ENCODE results near the gene GPR141. TPM values are rescaled to one million over a fixed set of nuclear protein-coding genes. Genes with fewer than 3 reads are reported as not detected.

GPR141 gene
- total RNA-seq, 1 donor from 2014 or later, result not detected

GRCh38 chr7:37735196-37735595 lies 51.6 kb downstream of the GPR141 start:
- Histone ChIP-seq H3K9me3 (no peaks in the 10 kb centered on the region), H3K36me3 (no peaks in the 10 kb centered on the region), H3K27ac (no peak overlapping the region), H3K4me3 (no peak overlapping the region), H3K4me1 (no peaks in the 10 kb centered on the region), H3K27me3 (no peaks in the 10 kb centered on the region)
- intact Hi-C loops (cut with DNase I), result no loop called here
- TF ChIP-seq POLR2A (IDR thresholded peaks at IDR 0.05) (no peak), CTCF (IDR thresholded peaks at IDR 0.05) (no peak), POLR2AphosphoS5 (IDR thresholded peaks at IDR 0.05; ENCODE audit: insufficient read depth in 1 of 2, low read depth in 1 of 2) (no peak)
- DNase-seq (ENCODE audit: extremely low spot score in 2 of 2), result no peak

GRCh38 chr7:37738321-37738720 lies 54.8 kb downstream of the GPR141 start:
- no peak overlapping the region for H3K4me3 ChIP-seq
- no peak overlapping the region for H3K27ac ChIP-seq
- H3K36me3 ChIP-seq, result no peaks in the 10 kb centered on the region
- TF ChIP-seq POLR2AphosphoS5 (IDR thresholded peaks at IDR 0.05; ENCODE audit: insufficient read depth in 1 of 2, low read depth in 1 of 2) (no peak), POLR2A (IDR thresholded peaks at IDR 0.05) (no peak)
- intact Hi-C loops (cut with DNase I), result no loop called here
- no peaks in the 10 kb centered on the region for H3K9me3 ChIP-seq
- H3K4me1 ChIP-seq, result no peaks in the 10 kb centered on the region
- DNase-seq (ENCODE audit: extremely low spot score in 2 of 2), result no peak
- H3K27me3 ChIP-seq, result no peaks in the 10 kb centered on the region

- TF ChIP-seq POLR2AphosphoS5 (IDR thresholded peaks at IDR 0.05; ENCODE audit: insufficient read depth in 1 of 2, low read depth in 1 of 2) (no peak), CTCF (IDR thresholded peaks at IDR 0.05) (no peak), POLR2A (IDR thresholded peaks at IDR 0.05) (no peak)
- intact Hi-C loops (cut with DNase I), result no loop called here
- Histone ChIP-seq H3K36me3 (no peaks in the 10 kb centered on the region), H3K27me3 (no peaks in the 10 kb centered on the region), H3K9me3 (no peaks in the 10 kb centered on the region), H3K4me3 (no peak overlapping the region), H3K27ac (no peak overlapping the region), H3K4me1 (no peaks in the 10 kb centered on the region)
- no peak for DNase-seq (ENCODE audit: extremely low spot score in 2 of 2)
Measured at GRCh38 chr7:37740398-37740797, 56.8 kb downstream of the GPR141 start.

GRCh38 chr7:37741776-37742175 lies 58.2 kb downstream of the GPR141 start:
- H3K4me1 ChIP-seq, result no peaks in the 10 kb centered on the region
- H3K9me3 ChIP-seq, result no peaks in the 10 kb centered on the region
- H3K4me3 ChIP-seq, result no peak overlapping the region
- no peaks in the 10 kb centered on the region for H3K27me3 ChIP-seq
- H3K36me3 ChIP-seq, result no peaks in the 10 kb centered on the region
- TF ChIP-seq CTCF (IDR thresholded peaks at IDR 0.05) (no peak), POLR2AphosphoS5 (IDR thresholded peaks at IDR 0.05; ENCODE audit: insufficient read depth in 1 of 2, low read depth in 1 of 2) (no peak), POLR2A (IDR thresholded peaks at IDR 0.05) (no peak)
- DNase-seq (ENCODE audit: extremely low spot score in 2 of 2), result no peak
- H3K27ac ChIP-seq, result no peak overlapping the region
- intact Hi-C loops (cut with DNase I), result no loop called here

GRCh38 chr7:37751096-37751495 lies 67.5 kb downstream of the GPR141 start:
- no peak for DNase-seq (ENCODE audit: extremely low spot score in 2 of 2)
- no peaks in the 10 kb centered on the region for H3K4me1 ChIP-seq

More at GRCh38 chr7:37751096-37751495, 67.5 kb downstream of the GPR141 start:
- TF ChIP-seq CTCF (IDR thresholded peaks at IDR 0.05), result no peak
- no peak for TF ChIP-seq POLR2AphosphoS5 (IDR thresholded peaks at IDR 0.05; ENCODE audit: insufficient read depth in 1 of 2, low read depth in 1 of 2)
- no peak for TF ChIP-seq POLR2A (IDR thresholded peaks at IDR 0.05)
- H3K36me3 ChIP-seq, result no peaks in the 10 kb centered on the region
- H3K27ac ChIP-seq, result no peak overlapping the region
- H3K27me3 ChIP-seq, result no peaks in the 10 kb centered on the region
- intact Hi-C loops (cut with DNase I), result no loop called here
- no peaks in the 10 kb centered on the region for H3K9me3 ChIP-seq
- no peak overlapping the region for H3K4me3 ChIP-seq

Data from vagina (tissue), 2 donors.